HG02870 (cell line): Measurements from ENCODE around the gene CD28.

ENCODE experiments used
- ATAC-seq: cut with Tn5 transposase; IDR thresholded peaks from one replicate; pipeline ENCODE4 v1.9.1; 2021; ENCODE audit warnings: mild to moderate bottlenecking, moderate library complexity; ENCODE audit not compliant: unreplicated experiment

Gene CD28

DNA sequence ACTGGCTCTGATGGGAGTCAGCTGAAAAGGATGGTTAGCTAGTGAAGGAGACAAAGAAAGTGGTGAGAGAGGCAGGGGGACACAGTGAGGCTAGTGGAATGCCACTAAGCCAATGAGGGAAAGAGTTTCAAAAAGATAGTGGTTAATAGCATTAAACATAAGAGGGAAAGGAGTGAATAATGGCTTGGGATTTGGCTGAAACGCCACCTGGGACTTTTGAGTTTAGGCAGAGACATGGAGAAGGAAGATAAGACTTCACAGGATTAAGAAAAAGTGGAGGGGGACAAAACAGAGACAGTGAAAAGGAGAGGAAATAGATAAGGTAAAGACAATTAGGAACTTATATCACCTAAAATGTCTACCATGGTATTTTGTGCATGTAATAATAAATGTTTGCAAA is 6.9 kb downstream of the CD28 start:
- ATAC-seq: no peak

DNA sequence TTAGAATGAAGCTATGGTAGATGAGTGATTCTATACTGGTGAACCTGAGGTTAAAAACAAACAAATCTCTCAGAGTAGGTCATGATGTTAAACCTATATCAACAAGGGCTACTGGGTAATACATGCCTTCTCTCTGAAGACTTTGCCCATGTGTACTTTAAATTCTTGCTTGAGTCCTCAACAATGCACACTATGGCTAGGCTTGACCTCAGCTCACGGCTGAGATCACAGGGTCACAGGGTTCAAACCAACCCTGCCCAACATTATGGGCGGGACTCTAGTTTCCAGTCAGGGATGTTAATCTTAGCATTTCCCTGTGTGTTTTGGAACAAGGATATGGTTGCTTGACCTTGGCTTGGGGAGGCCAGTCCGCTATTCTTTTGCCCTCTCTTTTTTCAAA is 7.7 kb downstream of the CD28 start:
- no peak for ATAC-seq

DNA sequence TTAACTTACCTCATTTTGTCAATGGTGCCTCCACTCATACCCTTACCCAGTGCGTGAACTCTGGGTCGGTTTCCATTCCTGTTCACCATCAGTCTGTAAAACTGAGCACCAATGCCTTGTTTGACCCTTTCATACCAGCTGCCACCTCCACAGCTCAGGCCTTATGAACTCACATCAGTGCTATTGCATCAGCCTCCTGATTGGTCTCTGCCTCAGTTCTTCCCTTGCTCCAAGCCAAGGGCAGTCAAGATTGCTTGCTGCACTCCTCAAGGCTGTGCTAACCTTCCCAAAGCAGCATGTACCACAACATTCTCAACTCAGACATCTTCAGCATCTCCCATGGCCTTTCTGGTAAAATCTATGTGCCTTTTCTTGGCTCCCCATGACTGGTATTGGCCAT is 9.3 kb downstream of the CD28 start:
- ATAC-seq: no peak

DNA sequence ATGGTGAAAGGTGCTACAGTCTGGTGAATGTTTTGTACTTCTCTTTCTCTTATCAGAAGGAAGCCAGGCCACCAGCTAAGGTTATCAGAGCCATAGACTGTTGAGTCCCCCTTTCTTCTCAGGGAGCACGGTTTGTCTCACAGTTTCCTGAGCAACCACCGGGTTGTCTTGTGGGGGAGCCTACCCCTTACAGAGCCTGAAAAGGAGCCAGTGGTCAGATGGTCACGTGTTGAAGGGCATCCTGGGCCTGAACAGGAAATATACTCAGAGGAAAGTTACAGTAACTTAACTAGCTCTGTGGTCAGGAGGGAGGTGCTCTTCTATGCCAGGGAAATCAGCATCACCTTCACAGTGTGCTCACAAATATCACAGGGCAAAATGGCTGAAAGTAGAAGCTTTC is 11.6 kb downstream of the CD28 start:
- ATAC-seq: peak; percentile 86

DNA sequence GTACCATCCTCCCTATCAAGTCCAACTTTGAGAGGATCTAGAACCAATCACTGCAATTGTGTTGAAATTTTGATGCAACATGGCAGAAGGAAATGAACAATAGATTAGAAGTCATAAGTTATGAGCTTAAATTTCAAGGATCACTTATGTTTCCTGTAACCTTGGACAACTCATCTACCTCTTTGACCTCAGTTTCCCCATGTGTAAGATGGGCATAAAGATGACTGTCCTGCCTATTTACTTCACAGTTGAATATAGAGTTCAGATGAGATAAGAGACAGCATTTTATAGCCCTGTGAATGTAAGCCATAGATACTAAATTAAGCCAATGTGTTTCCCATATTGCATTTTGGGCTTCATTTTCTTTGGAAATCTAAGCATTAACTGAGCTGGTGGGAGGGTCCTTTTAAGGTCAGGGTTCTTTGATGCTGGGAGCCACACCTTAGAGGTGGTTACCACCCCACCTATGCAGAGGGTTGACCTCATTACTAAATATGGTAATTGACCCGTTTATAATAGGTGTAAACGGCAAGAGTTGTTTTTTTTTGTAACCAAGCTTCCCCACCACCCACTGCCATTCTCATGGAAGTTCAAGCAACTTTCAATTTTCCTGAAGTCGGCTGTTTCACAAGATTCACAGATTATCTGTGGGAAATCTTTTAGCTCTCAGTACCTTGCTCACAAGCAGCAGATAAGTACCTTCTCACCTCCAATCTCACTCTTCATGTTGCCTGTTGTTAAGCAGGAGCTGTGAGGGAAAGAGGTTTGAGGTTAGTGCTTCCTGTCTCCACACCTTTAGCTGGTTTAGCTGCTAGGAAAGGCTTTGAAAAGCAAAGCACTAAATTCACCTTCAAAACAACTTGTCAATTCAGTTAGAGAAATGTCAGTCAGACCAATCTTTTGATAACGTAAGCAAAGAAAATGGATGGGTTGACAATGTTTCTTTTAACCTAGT is 13.3 kb downstream of the CD28 start:
- no peak for ATAC-seq

DNA sequence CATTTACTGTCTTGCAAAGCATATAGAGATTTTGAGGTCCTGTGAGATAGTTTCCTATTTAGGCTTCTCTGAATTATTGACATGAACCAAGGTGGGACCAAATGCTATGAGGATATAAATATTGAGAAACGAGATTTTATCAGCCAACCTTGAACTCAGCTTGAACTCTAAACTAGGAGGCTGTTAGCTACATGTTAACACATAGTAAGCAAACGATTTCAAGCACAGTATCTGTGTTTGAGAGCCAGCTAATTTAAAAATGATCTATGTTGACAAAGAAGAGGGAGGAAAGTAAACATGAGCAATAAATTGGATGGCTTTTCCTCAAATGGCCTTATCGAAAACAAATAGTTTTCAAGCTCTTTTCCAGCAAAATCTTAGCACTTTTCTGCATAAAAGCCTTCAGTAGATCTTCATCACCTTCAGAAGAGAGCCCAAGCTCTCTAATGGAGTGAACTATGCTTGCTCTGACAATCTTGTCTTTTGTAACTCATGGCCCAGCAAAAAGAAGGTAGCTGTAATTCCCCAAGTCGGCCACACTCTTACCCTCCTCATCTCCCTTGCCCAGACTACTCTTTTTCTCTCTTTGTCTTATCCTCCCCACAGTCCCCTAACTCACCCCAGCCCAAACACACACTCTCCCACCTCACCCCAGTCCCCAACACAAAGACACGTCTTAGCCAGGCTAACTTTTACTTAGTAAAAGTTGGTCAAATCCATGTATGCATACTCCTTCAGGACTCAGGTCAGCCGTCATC is 14.7 kb downstream of the CD28 start:
- ATAC-seq: no peak

DNA sequence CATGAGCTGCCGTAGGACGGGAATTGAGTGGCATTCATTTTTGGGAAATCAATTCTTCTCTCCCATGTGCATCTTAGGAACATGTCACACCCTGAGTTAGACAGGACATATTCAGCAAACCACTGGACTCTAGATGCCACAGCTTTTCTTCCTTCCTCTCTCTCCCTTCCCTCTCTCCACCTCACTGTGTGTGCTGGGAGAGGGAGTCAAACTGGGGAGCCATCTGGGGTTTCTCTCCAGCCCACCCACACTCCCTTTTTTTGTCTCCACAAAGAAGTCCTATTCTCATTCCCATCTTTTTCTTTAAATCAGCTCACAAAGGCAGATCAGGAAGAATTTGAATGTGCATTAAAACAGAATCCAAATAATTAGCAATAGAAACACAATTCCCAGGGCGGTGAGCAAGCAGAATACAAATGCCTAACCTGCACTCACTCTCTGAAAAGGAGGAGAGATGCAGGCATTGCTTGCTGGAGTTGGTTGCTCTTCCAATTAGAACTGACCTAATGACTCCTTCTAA is 15.4 kb downstream of the CD28 start:
- ATAC-seq: no peak

DNA sequence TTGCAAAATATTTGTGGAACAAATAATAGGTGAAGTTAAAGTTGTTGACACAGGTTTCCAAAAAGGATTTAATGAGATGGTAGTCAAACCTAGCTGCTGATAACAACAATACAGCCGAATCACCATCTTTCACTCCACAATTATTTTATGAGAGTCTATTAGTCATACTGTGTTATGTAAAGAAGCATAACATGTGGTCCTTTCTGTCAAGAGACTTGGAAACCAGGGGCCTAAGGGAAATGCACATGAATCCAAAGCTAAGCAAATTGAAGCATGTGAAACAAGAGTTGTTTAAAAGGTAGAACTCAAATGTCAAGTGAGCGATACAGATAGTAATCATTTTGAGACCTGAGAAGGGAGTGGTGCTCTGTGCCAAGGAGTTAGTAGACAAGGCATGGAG is 16.0 kb downstream of the CD28 start:
- no peak for ATAC-seq

DNA sequence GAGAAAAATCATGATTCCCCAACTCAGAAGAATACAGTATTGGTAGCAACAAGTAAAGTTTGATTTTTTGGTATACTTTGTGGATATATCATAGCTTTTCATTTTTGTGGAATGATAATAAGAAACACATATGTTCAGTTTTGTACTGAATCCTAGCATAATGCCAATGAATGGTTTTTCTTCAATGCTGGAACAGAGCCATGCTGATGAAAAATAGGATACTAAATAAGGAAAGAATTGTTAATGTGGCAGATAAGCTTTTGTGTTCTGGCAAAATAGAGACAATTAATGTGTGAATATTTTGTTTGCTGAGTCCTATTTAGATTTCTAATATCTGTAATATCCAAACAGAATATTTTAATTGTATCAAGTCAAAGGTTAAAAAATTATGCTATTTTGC is 21.9 kb downstream of the CD28 start:
- no peak for ATAC-seq

DNA sequence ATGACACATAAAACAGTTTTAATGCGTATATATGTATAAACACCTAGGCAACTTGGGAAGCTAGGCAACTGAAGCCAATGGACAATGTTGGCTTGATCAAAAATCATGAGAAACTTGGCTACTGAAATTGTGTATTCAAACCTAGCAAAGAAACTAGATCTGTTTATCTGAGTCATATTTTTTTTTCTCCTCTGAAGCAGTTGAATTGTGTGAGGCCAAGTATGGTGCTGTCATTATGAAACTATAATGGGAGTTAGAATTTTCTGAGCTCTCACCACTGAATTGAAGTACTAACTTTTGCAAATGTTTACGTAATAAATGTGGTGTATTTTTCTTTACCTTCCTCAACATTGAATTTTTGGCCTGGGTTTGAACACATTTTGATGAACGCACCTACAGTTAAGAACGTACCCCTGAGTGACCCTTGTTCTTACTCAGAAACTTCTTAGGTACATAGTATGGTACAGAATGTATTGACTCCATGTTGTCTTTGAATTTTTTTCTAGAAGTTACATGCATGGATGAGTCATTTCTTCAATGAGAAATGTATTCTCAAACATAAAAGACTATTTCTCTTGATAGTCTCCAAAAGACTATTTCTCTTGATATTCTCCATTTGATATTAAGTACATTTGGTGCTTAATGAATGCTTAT is 23.8 kb downstream of the CD28 start:
- peak; percentile 70 for ATAC-seq

DNA sequence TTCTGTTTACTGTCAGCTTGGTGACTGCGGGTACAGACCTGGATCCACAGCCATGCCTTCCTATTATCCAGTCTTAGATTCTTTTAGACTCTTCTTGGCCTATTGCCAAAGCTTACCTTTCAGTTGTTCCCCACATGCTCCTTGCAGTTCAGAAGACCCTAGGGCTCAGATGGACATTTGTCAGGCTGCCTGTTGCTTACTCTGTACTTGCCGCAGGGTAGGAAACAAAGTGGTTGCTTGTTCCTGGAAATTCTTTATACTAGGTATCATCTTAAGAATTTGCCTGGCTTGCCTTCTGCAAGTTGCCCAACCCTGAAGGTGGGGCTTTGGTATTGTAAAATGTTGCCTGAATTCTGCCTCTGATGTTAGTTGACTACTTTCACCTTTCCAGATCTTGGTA is 24.4 kb downstream of the CD28 start:
- no peak for ATAC-seq

DNA sequence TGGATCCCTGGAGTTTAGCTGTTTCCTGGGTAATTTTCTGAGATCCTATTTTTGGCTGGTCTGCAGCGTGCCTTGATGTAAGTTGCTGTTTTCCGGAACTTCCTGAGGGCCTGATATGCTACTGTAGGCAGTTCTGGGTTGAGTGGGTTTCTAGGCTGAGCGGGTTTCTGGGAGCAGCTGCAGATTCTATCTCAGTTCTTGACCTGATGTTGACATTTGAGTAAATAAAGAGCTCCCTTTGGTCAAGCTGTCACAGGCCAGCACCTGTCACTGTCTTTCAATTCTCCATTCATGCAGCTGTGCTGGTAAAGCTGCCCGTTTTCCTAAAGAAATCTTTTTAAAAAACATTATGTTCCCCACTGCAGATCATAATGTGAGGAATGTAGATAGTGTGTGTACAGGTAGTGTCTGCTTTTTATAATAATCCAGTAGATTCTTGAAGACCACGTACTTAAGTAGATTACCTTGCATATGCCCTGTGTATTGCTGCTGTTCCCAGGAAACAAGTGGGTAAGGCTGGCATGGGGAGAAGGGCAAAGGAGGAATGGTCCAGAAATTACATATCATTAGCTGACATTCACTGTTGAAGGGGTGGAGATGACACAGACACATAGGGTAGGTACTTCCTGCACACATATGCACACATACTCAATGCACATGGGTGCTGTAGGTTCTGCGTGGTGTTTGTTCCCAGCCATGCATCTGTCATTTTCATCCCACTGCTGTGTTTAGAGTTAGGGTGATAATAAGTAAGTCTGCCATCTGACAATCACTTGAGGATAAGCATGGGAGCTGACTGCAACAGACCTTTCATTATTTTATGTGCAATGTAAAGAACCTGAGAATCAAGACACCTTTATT is 25.9 kb downstream of the CD28 start:
- no peak for ATAC-seq

DNA sequence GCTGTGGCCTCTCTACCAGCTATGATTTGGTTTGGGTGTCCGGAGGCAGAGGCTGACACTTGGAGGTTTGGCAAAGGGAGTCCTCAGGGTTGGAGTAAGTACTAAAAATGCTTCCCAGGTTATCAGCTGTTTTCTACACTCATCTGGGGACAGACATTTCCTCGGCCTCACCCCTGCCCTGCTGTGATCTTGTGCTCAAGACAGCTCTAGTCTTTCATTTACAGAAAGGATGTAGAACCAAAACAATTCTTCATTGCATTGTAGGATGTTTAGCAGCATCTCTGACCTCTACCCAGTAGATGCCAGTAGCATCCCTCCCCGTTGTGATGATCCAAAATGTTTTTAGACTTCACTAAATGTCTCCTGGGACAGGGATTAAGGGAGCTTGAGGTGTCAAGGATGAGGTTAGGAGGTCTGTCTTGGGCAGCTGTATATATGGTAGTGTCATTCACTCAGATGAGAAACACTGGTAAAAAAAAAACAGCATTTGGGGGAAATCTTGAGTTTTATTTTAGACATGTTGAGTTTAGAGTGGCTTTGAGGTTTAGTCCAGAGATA is 26.6 kb downstream of the CD28 start:
- no peak for ATAC-seq

DNA sequence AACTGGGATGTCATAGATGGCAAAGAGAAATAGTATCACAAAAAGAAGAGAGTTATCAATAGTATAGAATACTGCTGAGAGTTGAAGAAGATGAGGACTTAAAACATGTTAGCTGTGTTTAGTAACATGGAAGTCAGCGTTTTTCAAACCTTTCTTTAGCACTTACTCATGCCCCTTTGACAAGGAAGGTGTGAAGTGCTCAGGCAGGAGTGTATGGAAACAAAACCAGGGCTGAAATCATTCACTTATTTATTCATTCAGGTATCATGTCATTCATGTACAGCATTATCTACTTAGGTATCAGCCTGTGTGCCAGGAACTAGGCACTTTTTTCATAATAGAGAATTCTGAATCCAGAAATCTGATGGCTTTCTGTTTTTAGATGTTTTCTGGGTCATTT is 27.2 kb downstream of the CD28 start:
- ATAC-seq: no peak

DNA sequence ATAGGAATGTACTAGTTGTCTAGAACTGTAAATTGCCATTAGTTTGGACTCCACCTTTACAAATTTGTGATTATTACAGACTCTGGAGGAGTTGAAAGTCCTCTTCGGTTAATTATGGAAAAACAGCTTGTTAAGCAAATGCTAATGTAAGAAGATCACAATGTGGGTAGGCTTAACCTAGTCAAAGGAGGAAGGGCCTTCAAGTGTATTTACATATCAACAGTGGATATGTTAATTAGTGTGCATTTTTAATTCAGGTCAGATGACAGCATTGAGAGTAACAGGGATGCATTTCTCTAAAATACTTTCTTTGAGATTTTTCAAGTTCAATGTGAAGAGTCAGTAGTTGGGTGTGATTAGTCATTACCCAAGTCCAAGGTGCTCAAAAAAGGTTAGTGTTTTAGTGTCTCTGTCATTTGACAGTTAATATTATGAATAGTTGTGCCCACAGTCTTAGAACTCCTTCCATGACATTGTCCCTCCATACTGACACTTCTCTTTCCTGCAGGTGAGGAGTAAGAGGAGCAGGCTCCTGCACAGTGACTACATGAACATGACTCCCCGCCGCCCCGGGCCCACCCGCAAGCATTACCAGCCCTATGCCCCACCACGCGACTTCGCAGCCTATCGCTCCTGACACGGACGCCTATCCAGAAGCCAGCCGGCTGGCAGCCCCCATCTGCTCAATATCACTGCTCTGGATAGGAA is 28.0 kb downstream of the CD28 start:
- ATAC-seq: peak; percentile 36

DNA sequence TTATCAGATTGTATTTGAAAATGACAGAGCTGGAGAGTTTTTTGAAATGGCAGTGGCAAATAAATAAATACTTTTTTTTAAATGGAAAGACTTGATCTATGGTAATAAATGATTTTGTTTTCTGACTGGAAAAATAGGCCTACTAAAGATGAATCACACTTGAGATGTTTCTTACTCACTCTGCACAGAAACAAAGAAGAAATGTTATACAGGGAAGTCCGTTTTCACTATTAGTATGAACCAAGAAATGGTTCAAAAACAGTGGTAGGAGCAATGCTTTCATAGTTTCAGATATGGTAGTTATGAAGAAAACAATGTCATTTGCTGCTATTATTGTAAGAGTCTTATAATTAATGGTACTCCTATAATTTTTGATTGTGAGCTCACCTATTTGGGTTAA is 30.9 kb downstream of the CD28 start:
- peak; percentile 66 for ATAC-seq

DNA sequence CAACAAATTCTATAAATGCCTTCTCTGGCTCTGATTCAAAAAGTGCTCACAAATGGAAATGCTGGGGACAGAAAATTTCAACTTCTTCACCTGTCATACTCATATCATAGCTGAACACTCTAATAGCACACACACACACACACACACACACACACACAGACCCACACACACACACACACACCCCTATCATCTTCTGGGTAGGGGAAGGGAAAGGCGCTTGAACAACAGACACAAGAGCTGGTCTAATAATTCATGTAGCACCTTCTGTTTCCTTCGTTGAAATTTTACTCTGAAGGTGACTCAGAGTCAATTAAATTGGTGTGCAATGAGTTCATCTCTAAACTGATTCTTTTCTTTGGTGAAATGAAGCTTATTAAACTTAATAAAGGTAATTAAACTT is 32.9 kb downstream of the CD28 start:
- no peak for ATAC-seq

DNA sequence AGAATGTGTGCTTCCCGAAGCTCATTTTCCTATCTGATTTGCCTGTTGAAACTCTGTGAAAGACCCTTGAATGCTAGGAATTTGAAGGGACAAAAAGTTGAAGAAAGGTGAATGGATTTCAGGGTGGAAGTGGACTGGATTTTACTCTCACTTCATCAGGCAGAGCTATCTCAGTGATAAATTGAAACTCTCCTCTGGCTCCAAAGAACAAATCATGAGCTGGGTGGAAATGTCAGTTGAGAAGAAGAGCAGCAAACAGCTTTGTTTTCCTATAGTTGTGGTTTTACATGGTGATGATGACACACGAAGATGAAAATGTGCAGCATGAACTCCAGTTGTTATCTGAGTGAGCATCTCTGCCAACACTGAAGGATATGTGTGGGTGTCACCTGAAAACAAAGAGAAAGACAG is 34.4 kb downstream of the CD28 start:
- ATAC-seq: no peak

DNA sequence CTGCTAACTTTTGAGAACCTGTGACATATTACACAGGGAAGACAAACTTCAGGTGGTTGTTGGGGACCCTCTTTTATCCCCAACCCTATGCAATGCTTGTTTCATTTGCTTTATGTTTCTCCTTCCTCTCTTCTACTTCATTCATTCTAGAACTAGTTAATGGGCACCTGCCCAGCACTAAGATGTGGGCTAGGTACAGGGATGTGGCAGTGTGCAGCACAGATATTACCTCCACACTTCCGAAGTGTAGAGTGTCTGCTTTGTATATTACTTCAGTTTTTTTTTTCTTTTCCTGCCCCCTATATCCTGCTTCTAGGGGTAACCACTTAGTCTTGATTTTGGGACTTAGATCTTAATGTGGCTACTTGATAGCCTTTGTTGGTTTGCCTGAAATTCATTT is 35.1 kb downstream of the CD28 start:
- no peak for ATAC-seq
